Fibroblast of pulmonary artery (primary cell): Measurements from ENCODE around the gene FADS1.

Experiments used
- DNase-seq: peaks from one replicate; pipeline ENCODE4 v3.0.0-alpha.2; 2010; ENCODE audit warnings: low read depth
- H3K4me3 ChIP-seq: replicated peaks from 2 replicates; pipeline ENCODE4 v1.5.1; 2011; ENCODE audit warnings: low read depth, mild to moderate bottlenecking, control low read depth, low read length, moderate library complexity
- TF ChIP-seq, protein P1 (sequence below): IDR thresholded peaks from 2 replicates; pipeline ENCODE4 v1.5.1; 2011; ENCODE audit warnings: mild to moderate bottlenecking, control low read depth, low read length, inconsistent platforms; ENCODE audit errors: missing control alignments

Gene FADS1

DNA sequence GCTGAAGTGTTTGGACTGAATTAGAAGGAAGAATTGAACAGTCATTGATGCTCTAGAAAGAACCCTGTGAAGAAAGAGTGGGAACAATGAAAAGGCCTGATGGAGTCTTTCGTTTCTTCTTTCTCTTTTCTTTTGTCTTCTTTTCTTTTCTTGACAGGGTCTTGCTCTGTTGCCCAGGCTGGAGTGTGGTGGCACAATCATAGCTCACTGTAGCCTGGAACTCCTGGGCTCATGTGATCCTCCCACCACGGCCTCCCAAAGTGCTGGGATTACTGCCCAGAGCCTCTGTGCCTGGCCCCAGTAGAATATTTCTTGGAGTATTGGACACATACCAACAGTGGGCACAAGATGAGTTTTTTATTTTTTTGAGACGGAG lies 23.0 kb downstream of the FADS1 start:
- DNase-seq: no peak
- H3K4me3 ChIP-seq: peak overlapping the region; percentile 78
- TF ChIP-seq, protein P1, sequence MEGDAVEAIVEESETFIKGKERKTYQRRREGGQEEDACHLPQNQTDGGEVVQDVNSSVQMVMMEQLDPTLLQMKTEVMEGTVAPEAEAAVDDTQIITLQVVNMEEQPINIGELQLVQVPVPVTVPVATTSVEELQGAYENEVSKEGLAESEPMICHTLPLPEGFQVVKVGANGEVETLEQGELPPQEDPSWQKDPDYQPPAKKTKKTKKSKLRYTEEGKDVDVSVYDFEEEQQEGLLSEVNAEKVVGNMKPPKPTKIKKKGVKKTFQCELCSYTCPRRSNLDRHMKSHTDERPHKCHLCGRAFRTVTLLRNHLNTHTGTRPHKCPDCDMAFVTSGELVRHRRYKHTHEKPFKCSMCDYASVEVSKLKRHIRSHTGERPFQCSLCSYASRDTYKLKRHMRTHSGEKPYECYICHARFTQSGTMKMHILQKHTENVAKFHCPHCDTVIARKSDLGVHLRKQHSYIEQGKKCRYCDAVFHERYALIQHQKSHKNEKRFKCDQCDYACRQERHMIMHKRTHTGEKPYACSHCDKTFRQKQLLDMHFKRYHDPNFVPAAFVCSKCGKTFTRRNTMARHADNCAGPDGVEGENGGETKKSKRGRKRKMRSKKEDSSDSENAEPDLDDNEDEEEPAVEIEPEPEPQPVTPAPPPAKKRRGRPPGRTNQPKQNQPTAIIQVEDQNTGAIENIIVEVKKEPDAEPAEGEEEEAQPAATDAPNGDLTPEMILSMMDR: no peak

DNA sequence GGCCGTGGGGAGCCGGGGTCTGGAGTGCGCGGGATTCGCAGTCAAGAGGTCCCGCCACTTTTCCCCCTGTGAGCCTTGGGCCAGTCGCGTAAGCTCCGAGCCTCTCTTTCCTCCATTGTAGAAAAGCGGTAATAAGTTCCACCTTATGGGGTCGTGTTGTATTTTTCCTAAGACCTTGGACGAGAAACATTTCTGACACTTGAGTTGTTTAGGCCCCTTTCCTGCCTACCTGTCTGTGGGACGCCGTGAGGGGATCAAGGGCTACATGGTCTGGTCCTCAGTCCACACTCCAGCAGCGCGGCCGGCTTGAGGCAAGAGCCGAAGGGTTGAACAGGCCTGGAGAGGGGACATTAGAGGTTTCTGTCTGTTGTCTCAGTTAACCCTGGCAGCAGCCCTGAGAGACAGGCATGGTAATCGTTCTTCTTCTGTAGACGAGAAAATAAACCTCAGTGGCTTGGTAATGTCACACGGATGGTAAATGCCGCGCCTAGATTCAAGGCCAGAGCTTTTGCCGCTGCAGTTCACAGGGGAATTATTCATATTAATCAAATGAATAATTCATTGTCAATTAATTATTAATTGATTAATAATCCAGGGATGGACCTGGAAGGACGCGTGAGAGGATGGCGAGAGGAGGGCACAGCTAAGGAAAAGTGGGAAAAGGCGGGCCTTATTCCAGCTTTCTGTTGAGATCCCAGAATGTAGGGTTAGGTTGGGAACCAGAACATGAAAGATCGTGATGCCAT lies 23.5 kb downstream of the FADS1 start:
- DNase-seq: no peak
- TF ChIP-seq, protein P1: no peak
- H3K4me3 ChIP-seq: peak overlapping the region; percentile 78

DNA sequence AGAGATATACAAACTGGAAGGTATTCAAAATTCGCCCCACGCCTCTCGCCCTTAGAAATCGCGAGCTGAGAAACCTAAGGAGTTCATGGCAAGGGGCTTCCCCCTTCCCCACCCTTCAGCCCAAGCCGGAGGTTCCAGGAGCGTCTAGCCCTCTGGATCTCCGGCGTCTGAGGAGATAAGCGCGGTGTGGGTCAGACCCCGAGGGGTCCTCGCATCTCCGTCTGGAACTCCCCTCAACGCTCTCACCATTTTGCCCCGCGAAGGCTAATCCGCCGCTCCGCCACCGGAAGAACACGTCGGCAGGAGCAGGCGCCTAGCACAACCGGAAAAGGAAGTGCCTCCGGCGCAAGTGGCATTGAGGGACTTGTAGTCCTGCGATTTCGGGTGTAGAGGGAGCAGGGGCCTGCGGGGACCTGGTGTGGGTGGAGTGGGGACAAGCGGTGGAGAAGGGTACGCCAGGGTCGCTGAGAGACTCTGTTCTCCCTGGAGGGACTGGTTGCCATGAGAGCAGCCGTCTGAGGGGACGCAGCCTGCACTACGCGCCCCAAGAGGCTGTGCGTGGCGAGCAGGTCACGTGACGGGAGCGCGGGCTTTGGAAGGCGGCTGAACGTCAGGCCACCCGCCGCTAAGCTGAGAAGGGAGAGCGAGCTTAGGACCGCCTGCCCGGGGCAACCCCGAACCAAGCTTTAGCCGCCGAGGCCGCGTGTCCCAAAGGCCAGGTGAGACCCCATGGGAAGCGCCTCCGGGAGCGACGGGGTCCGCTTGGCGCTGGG lies 24.3 kb downstream of the FADS1 start, which contains the start of the genes FEN1 and TMEM258:
TSS of gene FEN1 (plus strand) at position 602 of the 773 bp plus-strand sequence. CDS start 2,451 bp downstream, outside the sequence.
TSS of gene TMEM258 (minus strand) at position 290 of the 773 bp plus-strand sequence. CDS start at position 249, 41 bp downstream.
- DNase-seq: peak; percentile 95
- H3K4me3 ChIP-seq: peak within 1 kb of the TSS; percentile 78
- TF ChIP-seq, protein P1: no peak

DNA sequence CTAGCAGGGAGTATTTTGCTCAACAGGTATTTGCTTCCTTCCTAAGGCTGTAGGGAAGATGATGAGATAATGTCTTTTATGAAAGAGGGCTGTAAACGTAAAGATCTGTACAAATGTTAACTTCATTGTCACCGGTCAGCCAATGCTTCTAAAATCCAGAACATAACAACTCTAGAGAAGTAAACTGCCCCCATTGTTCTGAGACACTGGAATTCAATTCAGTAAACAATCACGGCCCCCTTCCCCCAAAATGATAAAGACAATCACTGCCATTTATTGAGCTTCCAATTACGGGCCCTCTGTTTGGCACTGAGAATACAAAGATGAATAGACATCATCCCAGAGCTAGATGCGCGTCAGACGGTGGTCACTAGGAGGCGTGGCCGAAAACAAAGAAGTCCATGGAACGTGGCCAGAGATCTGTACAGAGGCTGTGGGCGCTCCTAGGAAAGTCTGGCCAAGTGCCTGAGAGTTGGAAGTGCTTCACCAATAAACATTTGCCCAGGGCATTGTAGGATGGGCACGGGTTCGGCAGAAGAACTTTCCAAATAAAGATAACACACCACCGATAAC lies 25.0 kb downstream of the FADS1 start:
- TF ChIP-seq, protein P1: no peak
- DNase-seq: peak; percentile 97
- H3K4me3 ChIP-seq: peak overlapping the region; percentile 78

DNA sequence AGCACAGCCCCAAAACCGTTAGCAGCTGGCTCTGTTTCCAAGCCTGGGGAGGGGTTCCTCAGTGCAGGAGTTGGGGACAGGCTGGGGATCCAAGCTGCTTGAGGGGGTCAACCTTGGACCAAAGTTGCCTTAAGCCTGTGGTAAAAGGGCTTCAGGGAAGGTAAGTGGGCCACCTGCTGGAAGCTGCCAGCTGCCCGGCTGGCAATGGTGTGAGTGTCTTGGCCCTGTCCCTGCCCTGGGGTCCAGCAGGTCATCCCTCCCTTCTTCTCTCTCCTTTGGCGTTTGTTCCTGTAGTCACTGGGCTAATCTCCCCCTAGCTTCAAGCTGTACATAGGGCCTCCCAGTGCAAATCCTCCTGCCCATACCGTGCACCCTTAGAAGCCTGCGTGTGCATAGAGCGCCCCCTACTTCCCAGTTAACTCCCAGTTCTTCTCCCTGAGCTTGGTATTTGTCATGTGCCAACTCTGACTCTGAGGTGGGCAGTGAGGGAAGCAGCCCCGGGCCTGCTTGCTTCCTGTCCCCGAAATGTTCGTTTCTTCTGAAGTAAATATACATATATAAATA lies 28.8 kb downstream of the FADS1 start:
- H3K4me3 ChIP-seq: no peak overlapping the region
- DNase-seq: peak; percentile 82
- TF ChIP-seq, protein P1: peak; percentile 77

DNA sequence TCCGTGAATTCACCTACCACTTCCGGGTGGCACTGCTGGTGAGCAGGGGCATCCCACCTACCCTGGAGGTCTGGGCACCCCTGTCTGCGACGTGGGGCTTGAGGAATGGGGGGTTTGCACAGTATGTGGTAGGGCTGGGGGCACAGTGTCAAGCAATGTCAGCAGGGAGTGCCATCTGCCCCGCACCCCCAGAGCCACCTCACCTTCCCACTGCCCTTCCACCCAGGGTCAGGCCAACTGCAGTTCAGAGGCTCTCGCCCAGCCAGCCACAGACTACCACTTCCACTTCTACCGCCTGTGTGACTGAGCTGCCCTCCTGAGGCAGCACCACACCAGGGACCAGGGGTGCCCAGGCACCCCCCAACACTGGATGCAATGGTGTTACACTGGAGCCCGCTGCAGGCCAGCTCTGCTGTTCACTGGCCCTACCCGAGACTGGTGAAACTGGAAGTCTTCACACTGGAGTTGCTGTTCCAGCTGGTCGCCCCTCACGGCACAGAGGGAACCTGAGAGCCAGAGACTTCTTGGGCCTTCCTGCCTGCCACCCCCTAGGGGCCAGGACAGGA lies 30.9 kb downstream of the FADS1 start:
- TF ChIP-seq, protein P1: no peak
- no peak overlapping the region for H3K4me3 ChIP-seq
- DNase-seq: no peak
